Heart right ventricle (tissue), 16 donors: ENCODE data around the gene KCP. TPM values are rescaled to one million over a fixed set of nuclear protein-coding genes. Genes with fewer than 3 reads are reported as not detected.

Source experiments
- ATAC-seq, 8 donors: fragments of 200-7000 bp; cut with Tn5 transposase; one replicate each; pipeline ENCODE4 v1.9.1; 2020; ENCODE audit warnings: mild to moderate bottlenecking in 8 of 8, moderate library complexity in 8 of 8, moderate number of reproducible peaks in 1 of 8
- DNase-seq, 2 donors: peaks; one replicate each; pipeline ENCODE4 v3.0.0-alpha.2; 2020
- H3K27ac ChIP-seq, 10 donors: fragments of 200-600 bp; sonication (generic) in 2 of 10; one replicate each; pipeline versions ENCODE4 v1.5.0 to v1.8.0; 2020 to 2022; ENCODE audit warnings: mild to moderate bottlenecking in 3 of 10
- H3K27me3 ChIP-seq, 7 donors: fragments of 200-600 bp; one replicate each; pipeline ENCODE4 v1.8.0; 2021 to 2022; ENCODE audit warnings: mild to moderate bottlenecking in 2 of 7
- H3K36me3 ChIP-seq, 9 donors: fragments of 200-600 bp; sonication (generic) in 1 of 9; one replicate each; pipeline versions ENCODE4 v1.5.0 to v1.8.0; 2020 to 2022; ENCODE audit warnings: mild to moderate bottlenecking in 2 of 9
- H3K4me1 ChIP-seq, 9 donors: fragments of 200-600 bp; sonication (generic) in 1 of 9; one replicate each; pipeline versions ENCODE4 v1.5.0 to v1.8.0; 2020 to 2022; ENCODE audit warnings: mild to moderate bottlenecking in 4 of 9
- H3K4me3 ChIP-seq, 10 donors: fragments of 200-600 bp; sonication (generic) in 2 of 10; one replicate each; pipeline versions ENCODE4 v1.5.0 to v1.8.0; 2020 to 2022; ENCODE audit warnings: mild to moderate bottlenecking in 7 of 10, moderate library complexity in 2 of 10
- H3K9me3 ChIP-seq, 11 donors: fragments of 200-600 bp in 10 of 11; sonication (generic) in 2 of 11; one replicate each; pipeline versions ENCODE4 v1.5.0 to v1.8.0; 2013 to 2022; ENCODE audit warnings: mild to moderate bottlenecking in 2 of 11, control low read depth in 1 of 11, moderate library complexity in 1 of 11
- WGBS, 2 donors: extraction: QIAGEN DNeasy Blood & Tissue Kit; methylation state at CpG; one replicate each; pipeline ENCODE4 v1.1.7; 2013; ENCODE audit warnings: inconsistent platforms in 1 of 2; 5-methylcytosine and 5-hydroxymethylcytosine counted together
- intact Hi-C, 10 donors: fragments of 100-400 bp; cut with DNase I; formaldehyde crosslinking; loops; one replicate each; pipeline versions ENCODE4 v1.11.1 to v1.14.2; 2022
- polyA plus RNA-seq, 2 donors: library from polyadenylated mRNA; stranded (reverse); fragments of 200-250 nt; gene quantifications; one replicate each; pipeline ENCODE4 v1.2.3, GENCODE V29; 2013
- total RNA-seq, 10 donors: library from RNA; stranded (reverse); fragmentation: NEBNext Ultra II Directional in 3 of 10; extraction: Animal tissue kit (Norgen Biotek cat#: 25700) in 3 of 10; gene quantifications; one replicate each; pipeline versions ENCODE4 v1.2.1 to v1.2.4, GENCODE V29; 2021 to 2023
- TF ChIP-seq, protein P1 (sequence below), 9 donors: fragments of 200-600 bp; sonication (generic) in 2 of 9; IDR thresholded peaks; one replicate each; pipeline versions ENCODE4 v1.5.0 to v1.8.0; 2021 to 2022; ENCODE audit warnings: antibody characterized with exemption in 9 of 9, mild to moderate bottlenecking in 5 of 9, moderate library complexity in 1 of 9
- donor health status: Arrhythmogenic right ventricular cardiomyopathy.
- donor health status: ischemic (EF 13 %, LVEDD 7.1; RV severe dilation, severe dysfunction).
- donor health status: healthy with polysubstance abuse.
- donor health status: DM: no; HTN: yes; CAD: no.
- donor health status: DM: no; HTN: no; CAD: no.
- donor health status: ischemic (EF 25% LVEDD 6.9; RV normal size, moderate dysfunction).
- donor health status: ischemic (EF 25% LVEDD 5.7; RV mildly dilated, moderate dysfunction).
- donor health status: healthy.
- donor health status: DM: yes; HTN: yes; CAD: no.
- donor health status: Ischemic cardiomyopathy.
- donor health status: ischemic (EF 35%, LVEDD 5.7; RV mildly dilated, moderate dysfunction).
- donor health status: nonischemic (EF 11% LVEDD 7.7; RV severe dilation, severe dysfunction).
- donor health status: DM: yes; HTN: yes; CAD: no.
- donor health status: PGD.
- donor health status: ischemic (EF 29% LVEDD 5.4; RV normal size, mild dysfunction).
- donor health status: nonischemic (EF 23%, LVEDD 6.1; RV moderate dilation, normal function).

KCP gene
- total and polyA plus RNA-seq, 12 donors: 0.09 to 0.44 (median 0.27) TPM

DNA sequence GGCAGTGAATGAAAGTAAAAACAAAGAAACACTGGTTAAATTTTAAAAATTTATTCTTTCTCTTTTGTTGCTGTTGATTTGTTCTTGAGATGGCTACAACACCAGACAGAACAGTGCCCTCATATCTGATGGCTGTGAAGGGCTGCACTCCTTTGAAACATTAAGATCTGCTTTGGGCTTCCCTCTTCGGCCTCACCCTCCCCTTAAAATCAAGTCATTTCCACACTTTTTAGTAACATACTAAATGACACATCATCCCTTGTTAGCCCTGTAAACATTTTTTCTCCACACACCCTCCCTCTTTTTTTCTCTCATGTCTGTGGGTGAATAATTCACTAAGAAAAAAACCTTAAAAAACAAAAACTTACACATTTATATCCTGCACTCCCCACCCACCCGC, 43.6 kb upstream of the KCP start:
- Histone ChIP-seq H3K27me3 (no peaks in the 10 kb centered on the region), H3K4me1 (peaks cover 0 to 2% (median 0%) of the 10 kb centered on the region in 9 donors), H3K36me3 (peaks cover 0 to 95% (median 45%) of the 10 kb centered on the region in 9 donors), H3K4me3 (no peak overlapping the region), H3K27ac (no peak overlapping the region), H3K9me3 (no peaks in the 10 kb centered on the region)
- WGBS, 2 donors: 91 to 92% methylated on average over 2 of the region's 2 CpGs
- TF ChIP-seq, protein P1, sequence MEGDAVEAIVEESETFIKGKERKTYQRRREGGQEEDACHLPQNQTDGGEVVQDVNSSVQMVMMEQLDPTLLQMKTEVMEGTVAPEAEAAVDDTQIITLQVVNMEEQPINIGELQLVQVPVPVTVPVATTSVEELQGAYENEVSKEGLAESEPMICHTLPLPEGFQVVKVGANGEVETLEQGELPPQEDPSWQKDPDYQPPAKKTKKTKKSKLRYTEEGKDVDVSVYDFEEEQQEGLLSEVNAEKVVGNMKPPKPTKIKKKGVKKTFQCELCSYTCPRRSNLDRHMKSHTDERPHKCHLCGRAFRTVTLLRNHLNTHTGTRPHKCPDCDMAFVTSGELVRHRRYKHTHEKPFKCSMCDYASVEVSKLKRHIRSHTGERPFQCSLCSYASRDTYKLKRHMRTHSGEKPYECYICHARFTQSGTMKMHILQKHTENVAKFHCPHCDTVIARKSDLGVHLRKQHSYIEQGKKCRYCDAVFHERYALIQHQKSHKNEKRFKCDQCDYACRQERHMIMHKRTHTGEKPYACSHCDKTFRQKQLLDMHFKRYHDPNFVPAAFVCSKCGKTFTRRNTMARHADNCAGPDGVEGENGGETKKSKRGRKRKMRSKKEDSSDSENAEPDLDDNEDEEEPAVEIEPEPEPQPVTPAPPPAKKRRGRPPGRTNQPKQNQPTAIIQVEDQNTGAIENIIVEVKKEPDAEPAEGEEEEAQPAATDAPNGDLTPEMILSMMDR (IDR thresholded peaks at IDR 0.05): no peak
- ATAC-seq (no peak), DNase-seq (no peak)
- intact Hi-C loops: no loop called here

DNA sequence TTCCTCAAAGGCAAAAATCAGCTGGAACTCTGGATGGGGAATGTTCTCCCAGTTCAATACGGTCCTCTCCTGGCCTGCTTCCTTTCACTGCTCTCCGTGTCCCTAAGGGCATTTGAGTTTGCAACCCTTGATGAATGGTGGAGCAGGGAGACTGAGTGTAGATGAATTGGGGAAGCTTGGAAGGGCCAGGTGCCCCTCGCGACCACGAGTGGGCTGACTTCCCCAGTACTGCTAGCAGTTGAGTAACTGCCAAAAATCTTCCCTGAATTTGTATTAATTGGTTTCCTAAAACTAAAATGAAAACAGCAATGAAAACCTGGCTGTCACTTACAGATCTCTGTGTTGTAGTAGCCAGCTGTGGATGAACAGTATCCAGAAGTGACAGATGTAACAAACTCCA, 40.8 kb upstream of the KCP start:
- WGBS, 2 donors: 65 to 70% methylated on average over 5 of the region's 5 CpGs
- Histone ChIP-seq H3K27ac (no peak overlapping the region), H3K9me3 (no peaks in the 10 kb centered on the region), H3K4me1 (peaks cover 0 to 15% (median 0%) of the 10 kb centered on the region in 9 donors), H3K36me3 (peaks cover 0 to 87% (median 29%) of the 10 kb centered on the region in 9 donors), H3K27me3 (peaks cover 0 to 10% (median 0%) of the 10 kb centered on the region in 7 donors), H3K4me3 (no peak overlapping the region)
- intact Hi-C loops: no loop called here
- TF ChIP-seq, protein P1 (IDR thresholded peaks at IDR 0.05): no peak
- DNase-seq: no peak
- ATAC-seq: no peak

DNA sequence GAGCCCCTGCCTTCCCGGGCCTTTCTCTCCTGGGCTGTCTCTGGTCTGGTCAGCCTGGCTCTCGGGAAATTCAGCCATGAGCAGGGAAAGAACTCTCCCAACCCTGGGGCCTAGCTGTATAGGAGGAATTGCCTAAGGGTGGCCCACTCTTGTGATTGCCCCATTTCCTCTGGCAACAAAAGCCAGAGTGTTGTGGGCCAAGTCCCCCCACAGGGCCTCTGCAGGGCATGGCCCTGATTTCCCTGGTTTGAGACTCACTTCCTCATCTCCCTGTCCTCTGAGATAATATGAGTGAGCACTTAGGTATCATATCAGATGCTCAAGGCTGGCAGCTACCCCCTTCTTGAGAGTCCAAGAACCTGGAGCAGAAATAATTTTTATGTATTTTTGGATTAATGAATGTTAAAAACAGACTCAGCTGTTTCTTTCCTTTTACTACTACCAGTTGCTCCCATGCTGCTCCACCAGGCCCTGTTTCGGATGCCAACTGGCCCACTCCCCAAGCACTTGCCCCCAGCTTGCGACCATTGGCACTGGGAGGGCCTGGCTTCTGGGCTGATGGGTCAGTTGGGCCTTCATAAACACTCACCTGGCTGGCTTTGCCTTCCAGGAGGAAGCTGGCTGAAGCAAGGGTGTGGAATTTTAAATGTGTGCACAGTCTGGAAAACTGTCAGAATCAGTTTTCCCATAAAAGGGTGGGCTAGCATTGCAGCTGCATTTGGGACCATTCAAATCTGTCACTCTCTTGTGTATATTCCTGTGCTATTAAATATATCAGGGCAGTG, 38.7 kb upstream of the KCP start:
- H3K27me3 ChIP-seq: peaks cover 0 to 17% (median 0%) of the 10 kb centered on the region in 7 donors
- H3K4me1 ChIP-seq: peaks cover 0 to 15% (median 0%) of the 10 kb centered on the region in 9 donors
- 86 to 93% methylated on average over 4 of the region's 4 CpGs for whole genome bisulfite sequencing, 2 donors
- ATAC-seq (peak in 4 of 8 donors; percentile 10 to 25 (median 19)), DNase-seq (no peak)
- no peak overlapping the region for H3K4me3 ChIP-seq
- H3K36me3 ChIP-seq: peaks cover 0 to 77% (median 16%) of the 10 kb centered on the region in 9 donors
- TF ChIP-seq, protein P1 (IDR thresholded peaks at IDR 0.05): no peak
- H3K9me3 ChIP-seq: no peaks in the 10 kb centered on the region
- H3K27ac ChIP-seq: no peak overlapping the region
- intact Hi-C loops: no loop called here

DNA sequence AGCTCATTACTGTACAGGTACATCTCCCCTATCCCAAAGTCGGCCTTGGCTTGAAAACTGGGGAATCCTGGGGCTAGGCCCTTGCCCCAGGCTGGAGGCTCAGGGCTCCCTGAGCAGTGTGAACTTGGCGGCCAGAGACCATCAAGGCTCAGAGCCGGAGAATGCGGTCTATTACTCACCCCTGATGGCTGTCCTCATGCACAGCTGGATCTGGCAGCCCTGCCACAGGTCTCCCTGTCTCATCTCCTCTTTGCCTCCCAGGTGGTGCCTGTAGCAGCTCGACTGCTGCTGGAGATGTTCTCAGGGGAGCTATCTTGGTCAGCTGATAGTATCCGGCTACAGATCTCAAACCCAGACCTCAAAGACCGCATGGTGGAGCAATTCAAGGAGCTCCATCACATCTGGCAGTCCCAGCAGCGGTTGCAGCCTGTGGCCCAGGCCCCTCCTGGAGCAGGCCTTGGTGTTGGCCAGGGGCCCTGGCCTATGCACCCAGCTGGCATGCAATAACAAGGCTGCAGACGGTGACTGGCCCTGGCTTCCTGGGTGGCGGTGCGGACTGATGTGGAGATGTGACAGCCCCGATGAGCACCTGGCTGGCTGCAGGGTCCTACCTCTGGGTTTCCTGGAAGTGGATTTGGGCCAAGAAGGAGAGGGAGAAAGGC, 37.9 kb upstream of the KCP start:
- H3K36me3 ChIP-seq: peaks cover 0 to 70% (median 10%) of the 10 kb centered on the region in 9 donors
- H3K4me3 ChIP-seq: no peak overlapping the region
- H3K9me3 ChIP-seq: no peaks in the 10 kb centered on the region
- intact Hi-C loops: no loop called here
- DNase-seq: no peak
- peaks cover 0 to 21% (median 0%) of the 10 kb centered on the region in 7 donors for H3K27me3 ChIP-seq
- WGBS, 2 donors: 83 to 84% methylated on average over 12 of the region's 12 CpGs
- peak in 3 of 8 donors; percentile 22 to 32 (median 30) for ATAC-seq
- TF ChIP-seq, protein P1 (IDR thresholded peaks at IDR 0.05): no peak
- peaks cover 0 to 20% (median 0%) of the 10 kb centered on the region in 9 donors for H3K4me1 ChIP-seq
- peak overlapping the region in 1 of 10 donors; percentile 10 for H3K27ac ChIP-seq
